Measurements from ENCODE around the gene LRRC58.
"Not testable (repeated sequence)": the region's sequence is repeated elsewhere in the genome, so short reads cannot be mapped to it uniquely, and the experiment has no call there.

Gene LRRC58

DNA sequence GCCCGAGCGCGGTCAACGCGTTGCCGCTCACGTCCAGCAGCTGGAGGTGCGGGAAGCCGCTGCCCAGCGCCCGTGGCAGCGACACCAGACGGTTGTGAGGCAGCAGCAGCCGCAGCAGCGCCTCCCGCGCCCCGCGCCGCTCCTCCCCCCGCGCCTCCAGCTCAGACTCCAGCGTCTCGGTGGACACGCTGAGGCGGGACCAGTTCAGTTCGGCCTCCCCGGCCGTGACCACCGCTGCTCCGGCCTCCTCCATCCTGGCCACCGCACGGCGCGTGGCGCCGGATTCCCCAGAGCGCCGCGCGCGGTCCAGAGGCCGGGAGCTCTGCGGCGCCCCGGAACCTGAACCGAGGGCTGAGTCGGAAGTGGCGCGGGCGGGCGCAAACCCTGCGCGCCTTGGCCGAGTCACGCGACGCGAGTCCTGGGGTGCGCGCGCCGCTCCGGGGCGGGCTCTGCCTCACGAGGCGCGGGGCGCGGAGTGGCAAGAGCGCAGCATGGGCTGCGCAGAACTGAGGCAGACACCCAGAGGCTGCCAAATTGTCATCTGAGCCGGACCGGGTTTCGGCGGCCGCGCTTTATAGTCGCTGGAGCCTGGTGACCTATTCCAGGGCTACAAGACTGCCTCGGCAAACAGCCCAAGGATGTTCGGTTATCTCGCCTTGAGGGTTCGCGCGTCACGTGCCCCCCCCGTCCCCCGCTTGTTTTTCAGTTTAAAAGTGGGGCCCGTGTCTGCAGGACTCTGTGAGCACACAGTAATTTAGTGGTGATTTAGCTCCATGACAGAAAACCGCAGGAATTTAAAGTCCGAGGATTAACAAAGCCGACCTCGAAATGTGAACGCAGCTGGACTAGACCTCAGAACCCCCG, at the start of gene LRRC58:
TSS of gene LRRC58 (minus strand) at position 364 of the 864 bp plus-strand sequence. CDS start at position 253, 111 bp downstream.
- Mint-ChIP-seq H3K4me3 (peak within 1 kb of the TSS; percentile 94), H3K36me3 (peaks cover 13% of the 10 kb centered on the region), H3K27me3 (no peaks in the 10 kb centered on the region), H3K4me1 (peaks cover 48% of the 10 kb centered on the region), H3K27ac (peak within 1 kb of the TSS; percentile 92), H3K9me3 (no peaks in the 10 kb centered on the region)

GRCh38 chr3:120396469-120396868, 47.3 kb upstream of the LRRC58 start:
- Mint-ChIP-seq H3K9me3 (no peaks in the 10 kb centered on the region), H3K4me1 (no peaks in the 10 kb centered on the region), H3K27ac (no peak overlapping the region), H3K4me3 (no peak overlapping the region), H3K36me3 (no peaks in the 10 kb centered on the region), H3K27me3 (no peaks in the 10 kb centered on the region)

- no peaks in the 10 kb centered on the region for H3K36me3 Mint-ChIP-seq
- no peaks in the 10 kb centered on the region for H3K27me3 Mint-ChIP-seq
- H3K4me1 Mint-ChIP-seq, result no peaks in the 10 kb centered on the region
- H3K9me3 Mint-ChIP-seq, result no peaks in the 10 kb centered on the region
- H3K27ac Mint-ChIP-seq, result no peak overlapping the region
- no peak overlapping the region for H3K4me3 Mint-ChIP-seq
Observed at GRCh38 chr3:120394347-120394746, 45.2 kb upstream of the LRRC58 start.

DNA sequence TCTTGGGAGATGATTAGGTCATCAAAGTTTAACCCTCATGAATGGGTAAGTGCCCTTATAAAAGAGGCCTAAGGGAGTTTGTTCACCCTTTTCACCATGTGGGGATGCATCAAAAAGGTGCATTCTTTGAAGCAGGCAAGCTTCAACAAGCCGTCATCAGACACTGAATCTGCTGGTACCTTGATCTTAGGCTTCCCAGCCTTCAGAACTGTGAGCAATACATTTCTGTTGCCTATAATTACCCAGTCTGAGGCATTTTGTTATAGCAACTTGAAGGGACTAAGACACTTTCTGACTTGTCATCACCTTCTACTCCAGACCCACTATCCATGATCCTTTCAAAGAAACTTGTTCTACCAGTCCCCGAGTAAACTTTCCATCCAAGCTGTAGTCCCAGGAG, 44.6 kb upstream of the LRRC58 start:
- Mint-ChIP-seq H3K27me3 (no peaks in the 10 kb centered on the region), H3K27ac (no peak overlapping the region), H3K36me3 (no peaks in the 10 kb centered on the region), H3K4me1 (no peaks in the 10 kb centered on the region), H3K4me3 (no peak overlapping the region), H3K9me3 (no peaks in the 10 kb centered on the region)

GRCh38 chr3:120393243-120393642, 44.1 kb upstream of the LRRC58 start:
- Mint-ChIP-seq H3K27ac (no peak overlapping the region), H3K4me3 (no peak overlapping the region), H3K9me3 (no peaks in the 10 kb centered on the region), H3K36me3 (no peaks in the 10 kb centered on the region), H3K27me3 (no peaks in the 10 kb centered on the region), H3K4me1 (no peaks in the 10 kb centered on the region)

GRCh38 chr3:120382941-120383447, 33.8 kb upstream of the LRRC58 start:
- Mint-ChIP-seq H3K4me1 (no peaks in the 10 kb centered on the region), H3K4me3 (no peak overlapping the region), H3K27me3 (peaks cover 6% of the 10 kb centered on the region), H3K36me3 (no peaks in the 10 kb centered on the region), H3K27ac (no peak overlapping the region), H3K9me3 (no peaks in the 10 kb centered on the region)

DNA sequence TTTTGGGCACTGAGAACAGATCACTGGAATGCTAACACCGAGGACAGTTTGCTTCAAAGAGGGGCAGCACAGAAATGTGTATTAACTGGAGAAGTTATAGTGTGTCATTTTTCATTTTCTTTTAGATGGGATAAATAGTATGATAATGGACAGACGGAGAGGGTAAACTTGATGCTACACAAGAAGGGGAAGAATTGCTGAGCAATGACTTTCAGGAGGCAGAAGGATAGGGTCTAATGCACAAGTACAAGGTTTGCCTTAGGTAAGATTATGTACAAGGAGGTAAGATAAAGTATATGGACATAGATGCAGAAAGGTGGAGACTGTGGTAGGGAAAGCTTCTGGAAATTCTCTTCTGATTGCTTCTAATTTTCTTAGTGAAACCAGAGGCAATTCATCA, 32.3 kb upstream of the LRRC58 start:
- Mint-ChIP-seq H3K27ac (no peak overlapping the region), H3K27me3 (peaks cover 6% of the 10 kb centered on the region), H3K36me3 (no peaks in the 10 kb centered on the region), H3K4me1 (no peaks in the 10 kb centered on the region), H3K9me3 (no peaks in the 10 kb centered on the region), H3K4me3 (no peak overlapping the region)

DNA sequence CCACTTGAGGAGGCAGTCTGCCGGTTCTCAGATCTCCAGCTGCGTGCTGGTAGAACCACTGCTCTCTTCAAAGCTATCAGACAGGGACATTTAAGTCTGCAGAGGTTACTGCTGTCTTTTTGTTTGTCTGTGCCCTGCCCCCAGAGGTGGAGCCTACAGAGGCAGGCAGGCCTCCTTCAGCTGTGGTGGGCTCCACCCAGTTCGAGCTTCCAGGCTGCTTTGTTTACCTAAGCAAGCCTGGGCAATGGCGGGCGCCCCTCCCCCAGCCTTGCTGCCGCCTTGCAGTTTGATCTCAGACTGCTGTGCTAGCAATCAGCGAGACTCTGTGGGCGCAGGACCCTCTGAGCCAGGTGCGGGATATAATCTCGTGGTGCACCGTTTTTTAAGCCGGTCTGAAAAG, 28.8 kb upstream of the LRRC58 start:
- not testable (repeated sequence) for H3K27ac Mint-ChIP-seq, H3K4me3 Mint-ChIP-seq, H3K9me3 Mint-ChIP-seq

DNA sequence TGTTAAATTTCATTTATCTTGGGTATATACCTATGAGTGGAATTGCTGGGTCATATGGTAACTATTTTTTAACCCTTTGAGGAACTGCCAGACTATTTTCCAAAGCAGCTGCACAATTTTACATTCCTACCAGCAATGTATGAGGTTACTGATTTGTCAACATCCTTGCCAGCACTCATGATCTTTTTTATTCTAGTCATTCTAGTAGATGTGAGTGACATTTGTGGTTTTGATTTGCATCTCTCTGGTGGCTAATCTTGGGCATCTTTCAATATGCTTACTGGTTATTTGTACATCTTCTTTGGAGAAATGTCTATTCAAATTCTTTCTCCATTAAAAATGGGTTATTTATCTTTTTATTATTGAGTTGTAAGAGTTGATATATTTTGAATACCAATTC, 21.3 kb upstream of the LRRC58 start:
- no peak overlapping the region for H3K27ac Mint-ChIP-seq
- H3K4me3 Mint-ChIP-seq, result no peak overlapping the region
- no peaks in the 10 kb centered on the region for H3K4me1 Mint-ChIP-seq
- H3K9me3 Mint-ChIP-seq, result no peaks in the 10 kb centered on the region
- H3K36me3 Mint-ChIP-seq, result no peaks in the 10 kb centered on the region
- peaks cover 8% of the 10 kb centered on the region for H3K27me3 Mint-ChIP-seq

More for the DNA sequence above, 28.8 kb upstream of the LRRC58 start:
- H3K36me3 Mint-ChIP-seq, H3K4me1 Mint-ChIP-seq, H3K27me3 Mint-ChIP-seq: not testable (repeated sequence)

DNA sequence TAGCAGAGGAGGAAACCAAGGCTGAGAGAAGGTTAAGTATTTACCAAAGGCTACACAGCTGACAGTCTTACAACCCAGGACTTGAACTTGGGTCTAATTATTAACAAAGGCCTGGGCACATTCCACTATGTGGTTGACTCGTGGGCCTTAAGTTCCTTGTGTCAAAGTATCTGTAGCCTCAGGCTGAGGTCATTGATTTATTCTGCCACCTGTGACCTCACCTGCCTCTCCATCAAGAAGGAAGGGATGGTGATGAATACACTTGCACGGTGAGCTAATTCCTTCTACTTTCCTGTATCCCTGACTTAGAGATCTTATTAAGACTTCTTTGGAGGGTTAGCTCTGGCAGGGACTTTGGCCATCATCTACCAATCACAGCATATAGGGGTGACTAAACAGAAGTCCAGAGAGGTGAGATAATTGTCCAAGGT, 19.9 kb upstream of the LRRC58 start:
- H3K27ac Mint-ChIP-seq, result no peak overlapping the region
- H3K36me3 Mint-ChIP-seq, result no peaks in the 10 kb centered on the region
- H3K4me1 Mint-ChIP-seq, result no peaks in the 10 kb centered on the region
- no peak overlapping the region for H3K4me3 Mint-ChIP-seq
- peaks cover 10% of the 10 kb centered on the region for H3K27me3 Mint-ChIP-seq
- H3K9me3 Mint-ChIP-seq, result no peaks in the 10 kb centered on the region

GRCh38 chr3:120368172-120368571, 19.0 kb upstream of the LRRC58 start:
- H3K4me3 Mint-ChIP-seq, result no peak overlapping the region
- no peaks in the 10 kb centered on the region for H3K36me3 Mint-ChIP-seq
- no peaks in the 10 kb centered on the region for H3K4me1 Mint-ChIP-seq
- H3K9me3 Mint-ChIP-seq, result no peaks in the 10 kb centered on the region
- peaks cover 10% of the 10 kb centered on the region for H3K27me3 Mint-ChIP-seq
- no peak overlapping the region for H3K27ac Mint-ChIP-seq

DNA sequence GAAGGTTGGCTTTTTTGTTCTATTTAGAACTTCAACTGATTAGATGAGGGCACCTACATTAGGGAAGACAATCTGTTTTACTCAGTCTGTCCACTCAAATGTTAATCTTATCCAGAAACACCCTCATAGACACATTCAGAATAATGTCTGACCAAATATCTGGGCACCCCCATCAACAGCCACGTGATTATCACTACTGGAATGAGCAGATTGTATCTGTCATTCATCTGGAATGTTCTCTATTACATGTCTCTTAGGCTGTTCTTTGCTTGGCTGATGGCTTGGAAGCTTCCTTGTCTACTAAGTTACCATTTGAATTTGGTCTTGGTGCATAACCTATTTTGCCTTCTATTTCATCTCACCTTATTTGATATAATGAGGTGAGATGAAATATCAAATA, 15.7 kb upstream of the LRRC58 start:
- Mint-ChIP-seq H3K27me3 (peaks cover 9% of the 10 kb centered on the region), H3K36me3 (no peaks in the 10 kb centered on the region), H3K27ac (no peak overlapping the region), H3K9me3 (no peaks in the 10 kb centered on the region), H3K4me1 (no peaks in the 10 kb centered on the region), H3K4me3 (no peak overlapping the region)

- Mint-ChIP-seq H3K4me1 (no peaks in the 10 kb centered on the region), H3K9me3 (no peaks in the 10 kb centered on the region), H3K36me3 (no peaks in the 10 kb centered on the region), H3K4me3 (no peak overlapping the region), H3K27me3 (peaks cover 9% of the 10 kb centered on the region), H3K27ac (no peak overlapping the region)
Observed at GRCh38 chr3:120364101-120364500, 14.9 kb upstream of the LRRC58 start.

DNA sequence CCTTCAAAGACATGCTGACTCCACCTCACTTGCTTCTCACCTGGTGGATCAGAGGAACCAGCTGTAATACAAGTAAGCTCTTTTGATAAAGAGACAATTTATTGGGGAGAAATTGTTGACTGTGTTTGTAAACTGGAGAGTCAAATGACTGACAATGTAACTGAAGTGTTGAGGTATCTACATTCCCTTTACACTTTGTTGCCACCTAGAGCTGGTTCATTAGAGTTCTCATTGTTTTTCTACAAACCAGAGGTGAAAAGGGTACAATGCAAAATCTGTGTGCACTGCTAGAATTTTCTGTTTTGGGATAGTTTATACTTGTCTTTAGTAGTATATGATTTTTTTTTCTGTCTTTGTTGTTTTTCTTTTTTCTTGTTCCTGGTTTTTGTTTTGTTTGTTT, 8.7 kb upstream of the LRRC58 start:
- H3K27ac Mint-ChIP-seq, result no peak overlapping the region
- no peaks in the 10 kb centered on the region for H3K9me3 Mint-ChIP-seq
- no peak overlapping the region for H3K4me3 Mint-ChIP-seq
- H3K36me3 Mint-ChIP-seq, result no peaks in the 10 kb centered on the region
- peaks cover 10% of the 10 kb centered on the region for H3K27me3 Mint-ChIP-seq
- H3K4me1 Mint-ChIP-seq, result no peaks in the 10 kb centered on the region

GRCh38 chr3:120355486-120355885, 6.3 kb upstream of the LRRC58 start:
- Mint-ChIP-seq H3K36me3 (no peaks in the 10 kb centered on the region), H3K27ac (no peak overlapping the region), H3K27me3 (peaks cover 6% of the 10 kb centered on the region), H3K4me1 (no peaks in the 10 kb centered on the region), H3K9me3 (no peaks in the 10 kb centered on the region), H3K4me3 (no peak overlapping the region)

DNA sequence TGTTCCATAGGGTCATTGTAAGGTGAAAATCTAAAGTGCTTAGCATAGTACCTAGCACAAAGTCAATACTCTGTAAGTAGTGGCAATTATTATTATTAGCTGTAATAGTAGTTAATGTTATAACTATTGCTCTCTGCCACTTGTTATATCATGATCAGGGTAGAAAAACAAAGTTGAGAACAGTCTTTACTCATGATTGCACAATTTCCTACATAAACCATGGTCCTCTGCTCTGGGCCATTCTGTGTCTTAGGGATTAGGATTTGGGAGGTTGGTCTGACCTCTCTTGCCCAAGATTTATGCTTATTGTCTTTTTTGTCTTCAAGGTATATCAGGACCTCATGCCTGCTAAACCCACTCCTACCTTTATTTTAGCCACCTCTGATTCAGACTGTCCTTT, 4.3 kb upstream of the LRRC58 start:
- peaks cover 5% of the 10 kb centered on the region for H3K27me3 Mint-ChIP-seq
- no peaks in the 10 kb centered on the region for H3K36me3 Mint-ChIP-seq
- H3K9me3 Mint-ChIP-seq, result no peaks in the 10 kb centered on the region

More for the DNA sequence above, 4.3 kb upstream of the LRRC58 start:
- Mint-ChIP-seq H3K4me1 (peaks cover 8% of the 10 kb centered on the region), H3K4me3 (no peak overlapping the region), H3K27ac (no peak overlapping the region)
